Calu3 (cell line): Measurements from ENCODE around the gene CNKSR1. TPM values are rescaled to one million over a fixed set of nuclear protein-coding genes. Genes with fewer than 3 reads are reported as not detected.

Experiments used
- BruUV-seq: library from RNA; stranded (reverse); fragments of 400-500 nt; replicated peaks from 2 replicates; lab custom pipeline; 2021; lab: Mats Ljungman, UMichigan
- CTCF ChIA-PET: fragments of 300-600 bp; sonication (Branson Sonifier 250); formaldehyde crosslinking; loops from one replicate; lab custom pipeline; 2022; ENCODE audit warnings: antibody characterized with exemption; lab: Charles Lee
- DNase-seq: peaks from one replicate; pipeline ENCODE4 v3.0.0; 2022
- H3K27ac Mint-ChIP-seq: one replicate; pipeline ENCODE4 v1.8.0; 2022; ENCODE audit warnings: mixed read lengths; ENCODE audit not compliant: unreplicated experiment
- H3K27me3 Mint-ChIP-seq: one replicate; pipeline ENCODE4 v1.8.0; 2022; ENCODE audit warnings: mixed read lengths; ENCODE audit not compliant: unreplicated experiment
- H3K36me3 Mint-ChIP-seq: one replicate; pipeline ENCODE4 v1.8.0; 2022; ENCODE audit warnings: mild to moderate bottlenecking, moderate library complexity, mixed read lengths; ENCODE audit not compliant: insufficient read depth, unreplicated experiment
- H3K4me1 Mint-ChIP-seq: one replicate; pipeline ENCODE4 v1.8.0; 2022; ENCODE audit warnings: mild to moderate bottlenecking, low read depth, mixed read lengths; ENCODE audit not compliant: unreplicated experiment
- H3K4me3 Mint-ChIP-seq: one replicate; pipeline ENCODE4 v1.8.0; 2022; ENCODE audit warnings: mild to moderate bottlenecking, low read depth, moderate library complexity, mixed read lengths; ENCODE audit not compliant: unreplicated experiment
- H3K9me3 Mint-ChIP-seq: one replicate; pipeline ENCODE4 v1.8.0; 2022; ENCODE audit warnings: low read depth, mixed read lengths; ENCODE audit not compliant: unreplicated experiment
- CTCF ChIP-seq: fragments of 200-600 bp; IDR thresholded peaks from one replicate; pipeline ENCODE4 v1.8.0; 2022; ENCODE audit warnings: antibody characterized with exemption; ENCODE audit not compliant: unreplicated experiment
- intact Hi-C: fragments of 100-400 bp; cut with micrococcal nuclease; formaldehyde crosslinking; loops from one replicate; pipeline ENCODE4 v1.10.0; 2022; ENCODE audit not compliant: unreplicated experiment
- total RNA-seq: library from RNA; stranded (reverse); gene quantifications from 2 replicates; pipeline ENCODE4 v1.2.3, GENCODE V29; 2022

CNKSR1 gene
- total RNA-seq, 1 experiment from 2014 or later = 28.1 TPM

- Mint-ChIP-seq H3K27me3 (peaks cover 29% of the 10 kb centered on the region), H3K36me3 (peaks cover 4% of the 10 kb centered on the region), H3K27ac (no peak overlapping the region), H3K4me1 (no peaks in the 10 kb centered on the region), H3K9me3 (no peaks in the 10 kb centered on the region), H3K4me3 (no peak overlapping the region)
- CTCF ChIA-PET = interaction anchor here (0.5 to 2.2 kb wide), 15 partner anchors 18 to 250 kb away, joined by 3 to 22 read pairs (median 5); partner anchors contain the start of genes CEP85, CNKSR1 and PDIK1L
- no TSS peak for BruUV-seq
- TF ChIP-seq CTCF = peak; percentile 63
- intact Hi-C loops = loop anchor here (1.0 to 2.0 kb wide), 2 partner anchors 40 to 108 kb away; no protein-coding TSS in a partner anchor
- peak; percentile 78 for DNase-seq
These were observed 32.0 kb upstream of the CNKSR1 start for GRCh38 chr1:26145041-26145959.

GRCh38 chr1:26145960-26146294, 31.4 kb upstream of the CNKSR1 start:
- H3K9me3 Mint-ChIP-seq = no peaks in the 10 kb centered on the region
- CTCF ChIA-PET = interaction anchor here (1.9 to 2.2 kb wide), 2 partner anchors 33 to 109 kb away, joined by 7 to 22 read pairs; no protein-coding TSS in a partner anchor
- TF ChIP-seq CTCF = no peak
- intact Hi-C loops = loop anchor here (1.0 to 2.0 kb wide), 2 partner anchors 41 to 109 kb away; no protein-coding TSS in a partner anchor
- DNase-seq = no peak
- no peak overlapping the region for H3K27ac Mint-ChIP-seq
- peaks cover 4% of the 10 kb centered on the region for H3K36me3 Mint-ChIP-seq
- no peak overlapping the region for H3K4me3 Mint-ChIP-seq
- BruUV-seq = no TSS peak
- peaks cover 32% of the 10 kb centered on the region for H3K27me3 Mint-ChIP-seq
- no peaks in the 10 kb centered on the region for H3K4me1 Mint-ChIP-seq

- DNase-seq = no peak
- H3K4me1 Mint-ChIP-seq = no peaks in the 10 kb centered on the region
- no peak overlapping the region for H3K4me3 Mint-ChIP-seq
- BruUV-seq = no TSS peak
- no peaks in the 10 kb centered on the region for H3K9me3 Mint-ChIP-seq
- intact Hi-C loops = no loop called here
- peaks cover 39% of the 10 kb centered on the region for H3K27me3 Mint-ChIP-seq
- CTCF ChIA-PET = no interaction called here
- peaks cover 4% of the 10 kb centered on the region for H3K36me3 Mint-ChIP-seq
- no peak for TF ChIP-seq CTCF
- no peak overlapping the region for H3K27ac Mint-ChIP-seq
These were observed 28.4 kb upstream of the CNKSR1 start for GRCh38 chr1:26148887-26149286.

- CTCF ChIA-PET = no interaction called here
- DNase-seq = no peak
- intact Hi-C loops = no loop called here
- Mint-ChIP-seq H3K27me3 (peaks cover 42% of the 10 kb centered on the region), H3K9me3 (no peaks in the 10 kb centered on the region), H3K4me3 (no peak overlapping the region), H3K4me1 (no peaks in the 10 kb centered on the region), H3K36me3 (no peaks in the 10 kb centered on the region), H3K27ac (no peak overlapping the region)
- no TSS peak for BruUV-seq
- no peak for TF ChIP-seq CTCF
These were observed 23.2 kb upstream of the CNKSR1 start for GRCh38 chr1:26153966-26154532.
